ENCODE data around the gene INSR.
A peak's percentile ranks its signal among the peaks of the same experiment; 100 is the strongest.
"Not testable (repeated sequence)": the region's sequence is repeated elsewhere in the genome, so short reads cannot be mapped to it uniquely, and the experiment has no call there.

Gene INSR

GRCh38 chr19:7068599-7068998 lies 225.6 kb downstream of the INSR start:
- peak overlapping the region; percentile 10 to 97 for H3K27ac Mint-ChIP-seq
- peaks cover 0 to 7% of the 10 kb centered on the region in 2 donors for H3K9me3 Mint-ChIP-seq
- DNase-seq, result no peak
- H3K4me1 Mint-ChIP-seq, result peaks cover 17% of the 10 kb centered on the region
- H3K27me3 Mint-ChIP-seq, result no peaks in the 10 kb centered on the region
- peak overlapping the region; percentile 88 to 98 for H3K4me3 Mint-ChIP-seq
- ATAC-seq, result no peak

GRCh38 chr19:7067716-7068115 lies 226.5 kb downstream of the INSR start:
- peaks cover 0 to 7% of the 10 kb centered on the region in 2 donors for H3K9me3 Mint-ChIP-seq

GRCh38 chr19:7067122-7067521 lies 227.1 kb downstream of the INSR start:
- not testable (repeated sequence) for H3K4me1 Mint-ChIP-seq, DNase-seq

More at GRCh38 chr19:7067716-7068115, 226.5 kb downstream of the INSR start:
- Mint-ChIP-seq H3K27ac (no peak overlapping the region), H3K27me3 (no peaks in the 10 kb centered on the region), H3K4me1 (peaks cover 16% of the 10 kb centered on the region), H3K4me3 (no peak overlapping the region)
- ATAC-seq (no peak), DNase-seq (no peak)

GRCh38 chr19:7063764-7064418 lies 230.3 kb downstream of the INSR start:
- peaks cover 0 to 7% of the 10 kb centered on the region in 2 donors for H3K9me3 Mint-ChIP-seq
- H3K4me3 Mint-ChIP-seq, result no peak overlapping the region
- no peak overlapping the region for H3K27ac Mint-ChIP-seq
- DNase-seq (no peak), ATAC-seq (peak; percentile 39)
- H3K4me1 Mint-ChIP-seq, result peaks cover 6% of the 10 kb centered on the region
- H3K27me3 Mint-ChIP-seq, result no peaks in the 10 kb centered on the region

More at GRCh38 chr19:7067122-7067521, 227.1 kb downstream of the INSR start:
- not testable (repeated sequence) for H3K27me3 Mint-ChIP-seq, H3K9me3 Mint-ChIP-seq, ATAC-seq, H3K27ac Mint-ChIP-seq, H3K4me3 Mint-ChIP-seq

GRCh38 chr19:7063339-7063738 lies 230.9 kb downstream of the INSR start:
- peak; percentile 12 for ATAC-seq
- Mint-ChIP-seq H3K9me3 (peaks cover 0 to 7% of the 10 kb centered on the region in 2 donors), H3K27ac (no peak overlapping the region), H3K4me3 (no peak overlapping the region), H3K4me1 (peaks cover under 1% of the 10 kb centered on the region), H3K27me3 (no peaks in the 10 kb centered on the region)
- DNase-seq, result no peak
